Spleen (tissue), 11 donors: ENCODE results near the gene OAS1. TPM values are rescaled to one million over a fixed set of nuclear protein-coding genes. Genes with fewer than 3 reads are reported as not detected.
A peak's percentile ranks its signal among the peaks of the same experiment; 100 is the strongest.

Source experiments
- DNase-seq: peaks from one replicate; pipeline ENCODE4 v3.0.0-alpha.2; 2020
- H3K27ac ChIP-seq, 8 donors: fragments of 200-600 bp; sonication (generic) in 7 of 8; 1 replicate in 4 of 8; 2 replicates in 4 of 8; pipeline versions ENCODE4 v1.5.0 to v1.8.0; 2016 to 2021; ENCODE audit warnings: inconsistent platforms in 4 of 8, mild to moderate bottlenecking in 4 of 8, moderate library complexity in 1 of 8
- H3K27me3 ChIP-seq, 7 donors: fragments of 200-600 bp; sonication (generic) in 6 of 7; replicated peaks in 1 of 7; 1 replicate in 4 of 7; 2 replicates in 3 of 7; pipeline versions ENCODE4 v1.5.0 to v1.8.0; 2016 to 2021; ENCODE audit warnings: inconsistent platforms in 3 of 7, mild to moderate bottlenecking in 1 of 7
- H3K36me3 ChIP-seq, 6 donors: fragments of 200-600 bp; sonication (generic) in 5 of 6; 1 replicate in 4 of 6; 2 replicates in 2 of 6; pipeline versions ENCODE4 v1.5.0 to v1.8.0; 2016 to 2021; ENCODE audit warnings: inconsistent platforms in 2 of 6
- H3K4me1 ChIP-seq, 6 donors: fragments of 200-600 bp; sonication (generic) in 5 of 6; 1 replicate in 3 of 6; 2 replicates in 3 of 6; pipeline versions ENCODE4 v1.5.0 to v1.8.0; 2016 to 2021; ENCODE audit warnings: inconsistent platforms in 3 of 6
- H3K4me3 ChIP-seq, 8 donors: fragments of 200-600 bp; sonication (generic) in 7 of 8; 1 replicate in 4 of 8; 2 replicates in 4 of 8; pipeline versions ENCODE4 v1.5.0 to v1.8.0; 2016 to 2021; ENCODE audit warnings: inconsistent platforms in 4 of 8, mild to moderate bottlenecking in 4 of 8, moderate library complexity in 2 of 8
- H3K9me3 ChIP-seq, 8 donors: fragments of 200-600 bp; sonication (generic) in 7 of 8; 1 replicate in 4 of 8; 2 replicates in 4 of 8; pipeline versions ENCODE4 v1.5.0 to v1.8.0; 2016 to 2021; ENCODE audit warnings: inconsistent platforms in 4 of 8
- CTCF ChIP-seq, 11 experiments: fragments of 200-600 bp in 7 of 11; fragments of 450-650 bp in 4 of 11; sonication (generic) in 4 of 11; IDR thresholded peaks in 8 of 11; conservative IDR thresholded peaks in 3 of 11; 1 replicate in 7 of 11; 2 replicates in 4 of 11; pipeline versions ENCODE4 v1.4.0 to v1.8.0; 2016 to 2021; ENCODE audit warnings: antibody characterized with exemption in 11 of 11, inconsistent platforms in 4 of 11, mild to moderate bottlenecking in 1 of 11
- POLR2A ChIP-seq, 3 donors: fragments of 450-650 bp; IDR thresholded peaks; one replicate each; pipeline ENCODE4 v1.5.1; 2017; ENCODE audit warnings: antibody characterized with exemption in 3 of 3, mild to moderate bottlenecking in 1 of 3
- POLR2AphosphoS5 ChIP-seq, 3 donors: sonication (generic); formaldehyde crosslinking; IDR thresholded peaks; one replicate each; pipeline ENCODE4 v1.5.1; 2017; ENCODE audit warnings: antibody characterized with exemption in 3 of 3
- WGBS, 5 donors: extraction: QIAGEN DNeasy Blood & Tissue Kit in 3 of 5; methylation state at CpG; one replicate each; pipeline versions ENCODE4 v1.1.5 to v1.1.7; 2013 to 2018; 5-methylcytosine and 5-hydroxymethylcytosine counted together
- intact Hi-C: fragments of 100-400 bp; cut with DNase I; formaldehyde crosslinking; loops from one replicate; pipeline ENCODE4 v1.15.0; 2023; ENCODE audit warnings: low total_unique reads
- polyA plus RNA-seq, 3 donors: library from polyadenylated mRNA; stranded (reverse); fragments of 200-250 nt; gene quantifications; one replicate each; pipeline ENCODE4 v1.2.1, GENCODE V29; 2013
- total RNA-seq, 7 donors: library from RNA; depleted of rRNA in 3 of 7; stranded (reverse); fragments of >200 nt in 3 of 7; fragmentation: NEBNext Ultra II Directional in 4 of 7; extraction: Animal tissue kit (Norgen Biotek cat#: 25700) in 4 of 7; gene quantifications; one replicate each; pipeline versions ENCODE4 v1.1.0 to v1.2.1, GENCODE V29; 2016 to 2021
- donor health status: healthy with polysubstance abuse.
- donor health status: DM: no; HTN: no; CAD: no; lungs with moderate emphysema.
- donor health status: DM: no; HTN: no; CAD: no.
- donor health status: Bipolar disorder and iron deficiency.
- donor health status: healthy.
- donor health status: DM: no; HTN: no; CAD: no.
- donor health status: DM: yes; HTN: yes; CAD: no.

OAS1 gene
- total and polyA plus RNA-seq, 10 donors = 34.7 to 68.4 (median 54.9) TPM

DNA sequence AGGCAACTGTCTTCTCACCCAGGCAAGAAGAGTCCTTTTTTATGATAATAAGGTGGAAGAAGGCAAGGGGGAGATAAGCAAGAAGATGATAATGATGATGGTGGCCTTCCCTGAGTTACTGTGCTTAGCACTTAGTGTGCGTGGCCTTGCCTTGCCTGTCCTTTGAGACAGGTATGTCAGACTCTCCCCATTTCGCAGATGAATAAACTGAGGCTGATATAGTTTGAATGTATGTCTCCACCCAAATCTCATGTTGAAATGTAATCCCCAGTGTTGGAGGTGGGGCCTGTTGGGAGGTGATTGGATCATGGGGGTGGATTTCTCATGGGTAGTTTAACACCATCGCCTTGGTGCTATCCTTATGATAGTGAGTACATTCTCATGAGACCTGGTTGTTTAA, 23.0 kb downstream of the OAS1 start:
- Histone ChIP-seq H3K4me3 (no peak overlapping the region), H3K9me3 (peaks cover 0 to 7% (median 0%) of the 10 kb centered on the region in 8 donors), H3K27me3 (no peaks in the 10 kb centered on the region), H3K27ac (no peak overlapping the region), H3K36me3 (no peaks in the 10 kb centered on the region), H3K4me1 (peaks cover 7 to 19% (median 14%) of the 10 kb centered on the region in 6 donors)
- intact Hi-C loops = no loop called here
- no peak for TF ChIP-seq POLR2AphosphoS5 (IDR thresholded peaks at IDR 0.05)
- DNase-seq = no peak
- 88 to 96% (median 93%) methylated on average over 3 of the region's 3 CpGs for WGBS, 5 donors

- intact Hi-C loops = no loop called here
- Histone ChIP-seq H3K36me3 (no peaks in the 10 kb centered on the region), H3K27me3 (no peaks in the 10 kb centered on the region), H3K4me1 (peaks cover 7 to 13% (median 9%) of the 10 kb centered on the region in 6 donors), H3K9me3 (peaks cover 0 to 7% (median 0%) of the 10 kb centered on the region in 8 donors), H3K4me3 (no peak overlapping the region), H3K27ac (no peak overlapping the region)
- DNase-seq = no peak
- TF ChIP-seq CTCF (IDR thresholded peaks at IDR 0.05 in 8 of 11, conservative IDR thresholded peaks at IDR 0.05 in 3 of 11) (no peak), POLR2A (IDR thresholded peaks at IDR 0.05) (no peak), POLR2AphosphoS5 (IDR thresholded peaks at IDR 0.05) (no peak)
- WGBS, 5 donors = 83 to 97% (median 94%) methylated on average over 1 to 2 of the region's 2 CpGs
Measured at GRCh38 chr12:112930350-112930749, 23.6 kb downstream of the OAS1 start.

- no peak overlapping the region for H3K4me3 ChIP-seq
- intact Hi-C loops = no loop called here
- H3K9me3 ChIP-seq = peaks cover 0 to 3% (median 0%) of the 10 kb centered on the region in 8 donors
- no peaks in the 10 kb centered on the region for H3K36me3 ChIP-seq
- H3K27me3 ChIP-seq = no peaks in the 10 kb centered on the region
- no peak overlapping the region for H3K27ac ChIP-seq
- no peak for DNase-seq
- TF ChIP-seq POLR2A (IDR thresholded peaks at IDR 0.05) (no peak), CTCF (IDR thresholded peaks at IDR 0.05 in 8 of 11, conservative IDR thresholded peaks at IDR 0.05 in 3 of 11) (no peak), POLR2AphosphoS5 (IDR thresholded peaks at IDR 0.05) (no peak)
- WGBS, 5 donors = 87 to 90% (median 88%) methylated on average over 6 of the region's 6 CpGs
- H3K4me1 ChIP-seq = peaks cover 0 to 7% (median 2%) of the 10 kb centered on the region in 6 donors
Measured at GRCh38 chr12:112932485-112933128, 25.8 kb downstream of the OAS1 start.

DNA sequence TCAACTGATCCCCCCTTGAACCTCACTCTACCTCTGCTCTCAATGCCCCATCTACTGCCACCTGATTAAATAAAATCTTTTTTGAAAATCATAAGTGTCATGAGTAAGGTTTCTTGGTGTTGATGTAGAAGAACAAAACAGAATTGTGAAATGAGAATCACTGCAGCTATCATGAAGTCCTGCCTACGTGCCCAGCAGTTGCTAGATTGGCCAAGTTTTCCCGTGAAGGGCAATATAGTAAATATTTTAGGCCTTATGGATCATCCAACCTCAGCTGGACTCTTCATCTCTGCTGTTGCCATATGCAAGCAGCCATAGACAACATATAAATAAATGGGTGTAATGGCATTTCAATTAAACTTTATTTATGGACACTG, 26.4 kb downstream of the OAS1 start:
- Histone ChIP-seq H3K27me3 (no peaks in the 10 kb centered on the region), H3K27ac (no peak overlapping the region), H3K36me3 (no peaks in the 10 kb centered on the region), H3K9me3 (no peaks in the 10 kb centered on the region), H3K4me3 (no peak overlapping the region), H3K4me1 (peaks cover 0 to 13% (median 5%) of the 10 kb centered on the region in 6 donors)
- WGBS, 5 donors = 80 to 92% (median 86%) methylated on average over 2 of the region's 2 CpGs
- intact Hi-C loops = no loop called here
- no peak for TF ChIP-seq POLR2AphosphoS5 (IDR thresholded peaks at IDR 0.05)
- no peak for DNase-seq

DNA sequence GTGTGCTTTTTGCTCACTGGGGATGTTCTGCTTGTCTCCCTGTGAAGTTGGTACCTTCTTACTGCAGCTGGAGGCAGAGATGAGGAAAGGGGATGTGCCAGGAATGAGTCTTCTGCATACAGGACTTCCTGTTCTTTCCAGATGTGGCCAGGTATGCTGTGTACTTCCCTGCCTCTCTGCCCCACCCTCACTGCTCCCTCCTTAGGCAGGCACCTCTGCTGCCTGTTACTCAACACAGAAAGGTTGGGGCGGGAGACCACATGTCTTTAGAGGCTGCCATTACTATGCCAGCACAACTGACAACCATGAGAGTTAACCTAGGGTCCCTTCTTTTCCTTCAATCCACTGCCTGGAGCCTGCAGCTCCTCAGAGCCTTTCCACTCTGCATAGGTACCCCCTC, 29.5 kb downstream of the OAS1 start:
- no peak for TF ChIP-seq POLR2A (IDR thresholded peaks at IDR 0.05)
- TF ChIP-seq POLR2AphosphoS5 (IDR thresholded peaks at IDR 0.05) = no peak
- TF ChIP-seq CTCF (IDR thresholded peaks at IDR 0.05 in 8 of 11, conservative IDR thresholded peaks at IDR 0.05 in 3 of 11) = no peak
- Histone ChIP-seq H3K27ac (peak overlapping the region in 5 of 8 donors; percentile 6 to 90 (median 86)), H3K36me3 (peaks cover 0 to 3% (median 0%) of the 10 kb centered on the region in 6 donors), H3K27me3 (no peaks in the 10 kb centered on the region), H3K9me3 (no peaks in the 10 kb centered on the region), H3K4me3 (no peak overlapping the region), H3K4me1 (peaks cover 12 to 43% (median 30%) of the 10 kb centered on the region in 6 donors)
- intact Hi-C loops = no loop called here
- 71 to 93% (median 85%) methylated on average over 1 of the region's 1 CpG for whole genome bisulfite sequencing, 5 donors
- DNase-seq = no peak
